Measurements from ENCODE around the gene CEP295NL.
"Not testable (repeated sequence)": the region's sequence is repeated elsewhere in the genome, so short reads cannot be mapped to it uniquely, and the experiment has no call there.

Gene CEP295NL

DNA sequence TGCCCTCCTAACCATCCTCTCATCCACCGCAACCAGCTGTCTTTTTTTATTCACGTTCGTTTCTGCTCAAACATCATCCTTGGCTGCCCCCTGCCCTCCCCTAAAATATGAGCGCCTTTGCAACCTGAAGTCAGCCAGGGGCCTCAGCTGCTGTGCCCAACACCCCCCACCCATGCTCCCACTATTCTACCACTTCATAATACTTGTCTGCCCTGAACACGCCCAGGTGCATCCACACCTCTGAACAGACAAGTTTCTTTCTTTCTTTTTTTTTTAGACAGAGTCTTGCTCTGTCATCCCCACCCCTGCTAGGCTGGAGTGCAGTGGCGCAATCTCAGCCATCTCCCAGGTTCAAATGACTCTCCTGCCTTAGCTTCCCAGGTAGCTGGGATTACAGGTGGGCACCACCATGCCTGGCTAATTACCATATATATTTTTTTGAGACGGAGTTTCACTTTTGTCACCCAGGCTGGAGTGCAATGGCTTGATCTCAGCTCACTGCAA lies 26.9 kb downstream of the CEP295NL start:
- TF ChIP-seq, protein P1, sequence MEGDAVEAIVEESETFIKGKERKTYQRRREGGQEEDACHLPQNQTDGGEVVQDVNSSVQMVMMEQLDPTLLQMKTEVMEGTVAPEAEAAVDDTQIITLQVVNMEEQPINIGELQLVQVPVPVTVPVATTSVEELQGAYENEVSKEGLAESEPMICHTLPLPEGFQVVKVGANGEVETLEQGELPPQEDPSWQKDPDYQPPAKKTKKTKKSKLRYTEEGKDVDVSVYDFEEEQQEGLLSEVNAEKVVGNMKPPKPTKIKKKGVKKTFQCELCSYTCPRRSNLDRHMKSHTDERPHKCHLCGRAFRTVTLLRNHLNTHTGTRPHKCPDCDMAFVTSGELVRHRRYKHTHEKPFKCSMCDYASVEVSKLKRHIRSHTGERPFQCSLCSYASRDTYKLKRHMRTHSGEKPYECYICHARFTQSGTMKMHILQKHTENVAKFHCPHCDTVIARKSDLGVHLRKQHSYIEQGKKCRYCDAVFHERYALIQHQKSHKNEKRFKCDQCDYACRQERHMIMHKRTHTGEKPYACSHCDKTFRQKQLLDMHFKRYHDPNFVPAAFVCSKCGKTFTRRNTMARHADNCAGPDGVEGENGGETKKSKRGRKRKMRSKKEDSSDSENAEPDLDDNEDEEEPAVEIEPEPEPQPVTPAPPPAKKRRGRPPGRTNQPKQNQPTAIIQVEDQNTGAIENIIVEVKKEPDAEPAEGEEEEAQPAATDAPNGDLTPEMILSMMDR (IDR thresholded peaks at IDR 0.05; ENCODE audit: low read depth, low read length): no peak
- no peak for DNase-seq (ENCODE audit: extremely low read depth, low read depth)

DNA sequence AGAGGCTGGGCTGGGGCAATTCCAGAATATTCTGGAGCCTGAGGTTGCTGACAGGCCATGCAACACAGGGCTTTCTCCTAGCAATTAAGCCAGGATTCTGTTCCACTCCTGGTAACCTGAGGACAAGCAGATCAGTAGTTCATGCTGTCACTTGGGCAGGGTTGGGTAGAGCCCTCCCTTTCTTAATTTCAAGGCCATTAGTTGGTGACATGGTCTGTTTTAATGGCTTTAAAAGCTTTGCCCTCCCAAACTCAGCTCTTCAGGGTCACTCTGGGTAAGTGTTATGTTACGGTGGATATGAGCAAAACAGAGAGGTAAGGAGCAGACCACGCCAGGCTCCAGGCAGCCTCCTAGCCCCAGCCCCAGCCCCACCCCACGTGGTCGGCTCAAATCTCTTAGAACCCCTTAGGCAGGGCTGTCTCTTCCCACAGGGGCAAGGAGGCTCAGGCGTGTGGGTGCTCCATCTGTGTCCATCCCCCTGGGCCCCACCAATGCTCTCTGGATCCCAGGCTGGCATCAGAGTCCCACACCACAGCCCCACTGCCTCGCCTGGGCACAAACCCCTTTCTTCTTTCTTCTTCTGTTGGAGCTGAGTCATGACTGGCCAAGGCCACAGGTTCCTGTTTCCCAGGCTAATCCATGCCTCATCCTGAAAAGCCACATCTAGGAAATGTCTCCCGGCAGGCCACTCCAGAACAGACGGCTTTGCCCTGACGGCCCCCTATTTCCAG lies 27.5 kb downstream of the CEP295NL start:
- DNase-seq (ENCODE audit: extremely low read depth, low read depth): no peak
- TF ChIP-seq, protein P1 (IDR thresholded peaks at IDR 0.05; ENCODE audit: low read depth, low read length): no peak

DNA sequence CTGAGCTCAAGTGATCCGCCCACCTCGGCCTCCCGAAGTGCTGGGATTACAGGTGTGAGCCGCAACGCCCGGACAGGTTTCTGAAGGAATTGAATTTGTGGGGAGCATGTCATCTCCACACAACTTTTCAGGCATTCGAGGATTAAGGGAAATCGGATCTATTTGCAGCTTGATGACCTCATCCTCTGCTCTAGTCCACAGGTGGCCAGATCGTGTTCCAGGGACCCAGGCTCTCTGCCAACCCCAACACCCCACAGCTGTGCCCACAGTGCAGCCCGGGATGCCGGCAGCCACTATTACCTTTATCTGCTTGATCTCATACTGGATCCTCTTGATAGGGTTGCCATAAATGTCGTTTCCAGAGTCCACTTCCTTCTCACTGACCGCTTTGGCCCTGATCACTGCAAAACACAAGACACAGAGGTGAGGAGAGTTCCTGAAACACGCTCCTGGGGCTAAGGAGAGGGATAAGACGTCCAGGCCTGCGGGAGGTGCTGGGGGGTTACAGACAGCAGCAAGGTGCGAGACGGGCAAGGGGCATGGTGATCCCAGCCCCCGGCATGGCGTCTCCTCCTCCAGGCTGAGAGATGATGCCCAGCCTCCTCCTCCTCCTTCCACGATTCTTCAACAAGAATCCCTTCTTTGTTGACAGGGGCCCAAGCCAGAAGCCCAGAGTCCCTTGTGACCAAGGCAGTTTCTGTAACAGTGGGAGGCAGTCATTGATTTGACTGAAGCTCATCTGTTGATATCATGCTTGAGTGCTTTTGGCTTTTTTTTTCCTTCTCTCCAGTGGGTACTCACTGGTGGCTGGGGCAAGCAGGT lies 29.3 kb downstream of the CEP295NL start:
- TF ChIP-seq, protein P1 (IDR thresholded peaks at IDR 0.05; ENCODE audit: low read depth, low read length): no peak
- no peak for DNase-seq (ENCODE audit: extremely low read depth, low read depth)

DNA sequence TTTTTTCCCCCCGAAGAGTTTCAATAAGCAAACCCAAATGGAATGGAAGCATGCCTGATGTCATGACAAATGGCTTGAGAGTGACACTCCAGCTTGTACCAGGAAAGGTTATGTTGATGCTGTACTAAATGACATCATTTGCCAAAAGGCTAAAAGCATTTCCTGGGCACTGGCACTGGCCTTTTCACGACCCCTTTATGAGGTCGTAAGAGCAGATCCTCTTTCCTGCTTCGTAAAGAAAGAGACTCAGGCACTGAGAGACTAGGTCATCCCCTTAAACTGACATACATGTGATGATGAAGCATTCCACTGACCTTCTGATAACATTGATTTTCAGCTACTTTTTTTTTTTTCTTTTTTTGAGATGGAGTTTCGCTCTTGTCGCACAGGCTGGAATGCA lies 30.5 kb downstream of the CEP295NL start:
- no peak for DNase-seq (ENCODE audit: extremely low read depth, low read depth)
- TF ChIP-seq, protein P1 (IDR thresholded peaks at IDR 0.05; ENCODE audit: low read depth, low read length): no peak

DNA sequence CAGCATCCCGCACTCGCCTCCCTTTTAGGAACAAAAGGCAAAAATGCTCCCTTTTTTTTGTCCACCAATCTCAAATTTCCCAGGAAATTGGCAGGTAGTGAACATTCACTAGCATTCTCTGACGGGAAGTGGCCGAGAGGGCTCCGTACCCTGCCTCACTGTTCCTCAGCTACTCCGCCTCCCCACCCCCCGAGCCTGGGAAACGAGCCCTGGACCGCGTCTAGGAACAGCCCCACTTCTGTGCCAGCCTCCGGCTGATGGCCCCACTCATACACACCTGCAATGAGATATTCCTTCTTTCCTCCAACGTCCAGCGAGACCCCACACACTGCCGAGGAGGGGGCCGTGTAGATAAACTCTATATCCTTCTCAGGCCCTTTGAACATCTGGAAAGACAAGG lies 32.4 kb downstream of the CEP295NL start:
- TF ChIP-seq, protein P1 (IDR thresholded peaks at IDR 0.05; ENCODE audit: low read depth, low read length): no peak
- DNase-seq (ENCODE audit: extremely low read depth, low read depth): no peak

DNA sequence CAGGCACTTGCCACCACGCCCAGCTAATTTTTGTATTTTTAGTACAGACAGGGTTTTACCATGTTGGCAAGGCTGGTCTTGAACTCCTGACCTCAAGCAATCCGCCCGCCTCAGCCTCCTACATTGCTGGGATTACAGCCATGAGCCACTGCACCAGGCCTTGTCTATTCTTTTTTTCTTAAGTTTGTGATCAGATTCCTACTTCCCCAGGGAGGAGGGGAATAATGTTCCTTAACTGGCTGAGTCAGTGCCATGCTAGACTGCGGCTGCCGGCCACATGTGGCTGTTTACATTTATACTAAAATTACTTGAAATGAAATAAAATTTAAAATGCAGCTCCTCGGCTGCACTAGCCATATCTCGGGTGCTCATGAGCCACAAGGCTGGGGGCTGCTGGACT lies 34.6 kb downstream of the CEP295NL start:
- TF ChIP-seq, protein P1 (IDR thresholded peaks at IDR 0.05; ENCODE audit: low read depth, low read length): no peak
- DNase-seq (ENCODE audit: extremely low read depth, low read depth): peak; percentile 70

DNA sequence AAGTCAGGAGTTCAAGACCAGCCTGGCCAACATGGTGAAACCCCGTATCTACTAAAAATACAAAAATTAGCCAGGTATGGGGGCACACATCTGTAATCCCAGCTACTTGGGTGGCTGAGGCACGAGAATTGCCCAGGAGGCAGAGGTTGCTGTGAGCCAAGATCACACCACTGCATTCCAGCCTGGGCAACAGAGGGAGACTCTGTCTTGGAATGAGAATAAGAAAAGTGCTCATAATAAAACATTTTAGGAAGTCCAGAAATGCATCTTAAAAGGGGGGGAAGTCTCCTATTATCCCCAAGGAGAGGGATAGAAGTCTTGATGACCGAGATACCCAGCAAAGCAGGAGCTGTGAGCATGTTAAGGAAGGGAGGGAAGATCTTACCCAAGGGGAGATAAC lies 36.0 kb downstream of the CEP295NL start:
- DNase-seq (ENCODE audit: extremely low read depth, low read depth): not testable (repeated sequence)

Measured in AG09319 (cell line).